Hematopoietic multipotent progenitor cell treated with erythropoietin and hydrocortisone succinate and interleukin-3 and kit ligand, for 6 days (in vitro differentiated cells): ENCODE measurements around the gene LARGE1.

ENCODE experiments used
- DNase-seq: peaks from one replicate; pipeline ENCODE4 v3.0.0-alpha.2; 2015

LARGE1 gene

DNA sequence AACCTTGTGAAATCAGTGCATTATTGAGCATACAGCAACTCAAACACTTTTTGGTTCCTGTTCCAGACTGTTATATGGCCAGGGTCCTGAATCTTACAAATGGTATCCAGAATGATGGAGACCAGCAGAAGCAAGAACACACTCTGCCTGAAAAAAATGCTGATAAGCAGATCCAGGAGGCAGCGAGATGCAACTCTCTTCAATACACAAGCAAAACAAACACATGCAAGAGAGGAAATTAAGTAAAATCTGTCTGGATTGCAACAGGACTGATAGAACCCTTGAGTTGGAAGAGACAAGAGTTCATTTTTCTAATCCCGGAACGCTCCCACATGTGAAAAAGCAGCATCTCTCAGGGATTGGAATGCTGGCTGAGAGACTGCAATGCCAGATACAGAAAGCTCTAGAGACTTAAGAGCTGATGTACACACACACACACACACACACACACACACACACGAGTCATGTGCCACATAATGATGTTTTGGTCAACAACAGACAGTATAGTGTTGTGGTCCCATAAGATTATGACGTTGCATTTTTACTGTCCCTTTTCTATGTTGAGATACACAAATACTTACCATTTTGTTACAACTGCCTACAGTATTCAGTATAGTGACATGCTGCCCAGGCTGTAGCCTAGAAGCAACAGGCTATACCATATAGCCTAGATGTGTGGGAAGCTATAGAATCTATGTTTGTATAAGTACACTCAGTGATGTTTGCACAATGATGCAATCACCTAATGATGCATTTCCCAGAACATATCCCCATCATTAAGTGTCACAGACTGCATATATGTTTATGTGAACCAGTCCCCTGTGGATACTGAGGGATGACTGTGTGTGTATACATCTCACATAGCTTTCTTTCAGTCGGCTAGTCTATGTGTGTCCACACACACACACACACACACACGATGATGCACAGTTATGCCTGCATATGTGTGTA is 406.6 kb downstream of the LARGE1 start:
- DNase-seq = no peak

DNA sequence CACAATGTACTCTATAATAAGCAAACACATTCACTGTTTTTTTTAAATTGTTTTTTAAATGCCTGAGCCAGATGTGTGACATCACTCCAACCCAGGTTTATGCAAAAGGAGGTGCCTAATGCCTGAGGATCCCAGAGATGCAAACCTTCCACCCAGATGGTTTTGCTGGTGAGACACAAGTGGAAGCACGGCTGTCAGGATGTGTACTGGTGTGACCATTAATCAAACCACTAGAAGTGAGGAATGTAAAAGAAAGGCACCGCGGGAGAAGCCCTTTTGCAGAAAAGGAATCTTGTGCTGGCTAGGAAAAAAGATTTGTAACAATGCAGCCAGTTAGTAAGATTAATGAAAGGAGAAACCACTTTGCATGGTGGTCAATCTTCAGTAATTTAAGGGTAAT is 407.4 kb downstream of the LARGE1 start:
- no peak for DNase-seq

DNA sequence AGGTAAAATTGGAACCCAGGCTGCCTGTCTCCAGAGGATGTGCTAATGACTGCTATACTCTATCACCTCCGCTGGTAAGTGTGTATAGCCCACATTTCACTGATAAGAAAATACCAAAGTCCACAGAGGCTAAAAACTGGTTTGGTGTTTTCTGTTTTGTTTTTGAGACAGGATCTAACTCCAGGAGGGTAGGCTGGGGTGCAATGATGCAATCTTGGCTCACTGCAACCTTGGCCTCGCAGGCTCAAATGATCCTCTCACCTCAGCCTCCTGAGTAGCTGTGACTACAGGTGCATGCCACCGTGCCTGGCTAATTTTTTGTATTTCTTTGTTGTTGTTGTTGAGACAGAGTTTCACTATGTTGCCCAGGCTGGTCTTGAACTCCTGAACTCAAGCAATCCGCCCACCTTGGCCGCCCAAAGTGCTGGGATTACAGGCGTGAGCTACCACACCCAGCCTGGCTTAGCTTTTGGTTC is 409.8 kb downstream of the LARGE1 start:
- no peak for DNase-seq

DNA sequence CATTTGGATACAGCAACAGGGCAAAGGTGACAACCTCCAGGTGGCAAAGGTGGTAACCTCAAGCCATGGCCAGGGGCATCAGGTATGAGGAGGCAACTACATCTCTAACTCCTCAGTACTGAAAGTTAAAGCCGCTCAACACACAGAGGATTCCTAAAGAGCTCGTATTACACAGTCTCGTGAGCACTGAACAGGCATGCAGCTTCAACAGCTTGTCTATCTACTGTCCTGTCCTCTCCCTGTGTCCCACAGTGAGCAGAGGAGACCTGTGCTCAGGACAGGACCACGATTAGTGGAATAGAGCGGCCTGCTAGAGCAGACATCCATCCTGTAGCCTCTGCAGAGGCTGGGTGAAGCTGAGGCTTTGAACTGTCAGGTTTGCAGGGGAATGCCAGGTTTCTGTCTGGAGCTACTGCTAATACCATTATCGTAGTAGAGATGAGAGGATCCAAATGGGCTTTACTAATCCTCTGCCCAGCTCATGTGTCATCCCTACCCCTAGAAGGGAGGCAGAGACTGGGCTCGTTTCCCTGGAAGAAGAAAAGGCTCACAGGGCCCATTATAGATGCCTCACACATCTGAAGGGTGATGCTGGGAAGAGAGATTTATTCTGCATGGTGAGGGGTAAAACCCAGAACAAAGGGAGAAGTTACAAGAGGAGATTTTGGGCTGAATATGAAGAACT is 415.2 kb downstream of the LARGE1 start:
- no peak for DNase-seq

DNA sequence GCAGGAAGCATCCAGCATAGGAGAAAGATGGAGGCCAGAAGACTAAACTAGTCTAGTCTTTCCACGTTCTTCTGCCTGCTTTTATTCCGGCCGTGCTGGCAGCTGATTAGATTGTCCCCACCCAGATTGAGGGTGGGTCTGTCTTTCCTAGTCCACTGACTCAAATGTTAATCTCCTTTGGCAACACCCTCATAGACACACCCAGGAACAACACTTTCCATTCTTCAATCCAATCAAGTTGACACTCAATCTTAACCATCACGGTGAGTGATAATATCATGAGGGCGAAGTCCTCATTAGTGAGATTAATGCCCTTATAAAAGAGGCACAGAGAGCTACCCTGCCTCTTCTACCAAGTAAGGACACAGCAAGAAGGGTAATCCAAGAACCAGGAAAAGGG is 424.2 kb downstream of the LARGE1 start:
- no peak for DNase-seq

DNA sequence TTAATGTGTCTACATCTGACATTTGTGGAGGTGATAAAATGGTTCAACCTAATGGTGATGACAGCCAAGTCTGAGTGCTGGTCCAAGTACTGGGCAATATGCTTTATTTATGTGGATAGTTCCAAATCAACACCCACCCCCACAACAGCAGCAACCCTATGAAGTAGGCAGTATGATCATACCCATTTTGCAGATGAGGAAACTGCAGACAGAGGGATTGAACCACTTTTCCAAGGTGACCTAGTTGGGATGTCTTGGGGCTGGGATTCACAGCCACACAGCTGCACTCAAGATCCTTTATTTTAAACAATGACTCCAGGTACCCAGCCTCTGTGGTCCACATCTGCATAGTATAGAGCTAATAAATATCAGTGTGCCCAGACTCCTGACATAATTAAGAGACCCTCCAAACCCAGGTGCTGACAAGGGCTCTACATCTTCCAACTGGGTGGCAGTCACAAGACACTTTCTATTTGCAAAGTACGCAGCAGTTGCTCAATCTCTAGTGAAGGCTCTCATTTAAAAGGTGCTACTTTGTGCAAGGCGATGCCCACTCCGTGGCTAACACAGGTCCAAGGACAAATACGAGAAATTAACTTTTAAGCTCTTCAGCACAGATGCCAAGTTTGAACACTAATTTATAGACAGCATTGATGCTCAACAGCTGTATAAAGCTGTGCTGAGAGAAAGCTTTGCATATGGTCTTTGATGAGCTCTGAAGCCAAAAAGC is 426.6 kb downstream of the LARGE1 start:
- no peak for DNase-seq

DNA sequence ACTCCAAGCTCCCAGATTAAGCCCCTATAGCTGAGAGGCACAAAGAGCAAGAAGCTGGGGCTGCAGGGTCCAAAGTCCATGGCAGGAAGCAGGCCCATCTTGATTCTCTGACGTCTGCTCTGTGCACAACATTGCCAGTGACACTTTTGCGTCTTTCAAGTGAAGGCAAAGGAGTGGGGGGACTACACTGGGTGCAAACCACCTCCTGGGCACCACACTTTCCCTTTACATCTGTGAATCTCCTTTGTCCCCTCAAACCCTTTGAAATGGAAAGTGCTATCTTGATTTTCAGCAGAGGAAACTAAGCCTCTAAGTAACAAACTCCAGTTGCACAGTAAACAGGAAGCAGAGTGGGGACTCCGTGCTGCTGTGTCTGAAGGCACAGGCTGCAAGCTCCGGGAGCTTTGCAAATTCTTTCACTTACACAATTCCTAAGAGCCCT is 428.0 kb downstream of the LARGE1 start:
- no peak for DNase-seq

DNA sequence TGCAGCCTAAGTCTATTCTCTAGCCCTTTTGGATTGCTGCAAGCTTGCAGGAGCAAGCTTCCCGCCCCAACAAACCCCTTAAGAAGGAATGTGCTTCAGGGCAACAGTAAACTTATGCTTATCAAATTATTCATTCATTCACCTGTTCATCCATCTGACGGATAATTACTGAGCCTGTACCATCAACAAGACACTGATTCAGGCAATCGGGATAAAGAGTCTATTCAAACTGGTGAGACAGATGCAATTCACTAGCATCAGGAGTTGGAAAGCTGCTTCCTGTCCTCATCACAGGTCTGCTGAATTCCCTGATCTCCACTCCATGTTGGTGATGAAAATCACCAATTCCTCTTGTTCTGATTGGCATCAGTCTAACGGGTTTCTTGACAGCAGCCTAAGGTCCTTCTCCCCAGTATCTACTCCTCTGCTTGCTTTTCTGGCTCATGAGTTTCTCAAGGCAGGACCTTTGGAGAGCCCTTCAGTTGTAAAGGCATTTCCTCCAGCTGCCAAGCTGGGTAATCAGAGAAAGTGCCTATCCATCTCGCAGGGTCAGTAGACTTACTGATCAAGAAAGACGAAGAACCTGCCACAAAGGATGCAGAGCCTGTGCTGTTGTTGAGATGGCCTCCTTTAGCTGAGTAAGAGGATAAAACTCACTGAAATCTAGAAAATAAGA is 433.1 kb downstream of the LARGE1 start:
- no peak for DNase-seq

DNA sequence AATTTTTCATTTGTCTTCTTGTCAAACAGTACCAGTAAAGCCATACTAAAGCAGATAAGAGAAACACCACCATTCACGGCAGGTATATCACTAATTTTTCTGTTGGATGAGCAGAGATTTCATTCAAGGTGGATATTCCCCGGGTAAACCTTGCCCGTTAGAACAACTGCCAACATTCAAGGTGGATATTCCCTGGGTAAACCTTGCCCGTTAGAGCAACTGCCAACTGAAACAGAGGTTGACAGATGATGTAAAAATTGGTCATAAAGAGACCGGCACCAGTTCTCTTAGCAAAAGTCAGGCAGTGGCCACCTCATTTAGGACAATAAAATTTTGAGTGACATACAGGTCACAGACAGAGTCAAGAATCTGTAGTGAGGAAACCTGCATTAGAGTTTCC is 438.7 kb downstream of the LARGE1 start:
- DNase-seq = no peak

DNA sequence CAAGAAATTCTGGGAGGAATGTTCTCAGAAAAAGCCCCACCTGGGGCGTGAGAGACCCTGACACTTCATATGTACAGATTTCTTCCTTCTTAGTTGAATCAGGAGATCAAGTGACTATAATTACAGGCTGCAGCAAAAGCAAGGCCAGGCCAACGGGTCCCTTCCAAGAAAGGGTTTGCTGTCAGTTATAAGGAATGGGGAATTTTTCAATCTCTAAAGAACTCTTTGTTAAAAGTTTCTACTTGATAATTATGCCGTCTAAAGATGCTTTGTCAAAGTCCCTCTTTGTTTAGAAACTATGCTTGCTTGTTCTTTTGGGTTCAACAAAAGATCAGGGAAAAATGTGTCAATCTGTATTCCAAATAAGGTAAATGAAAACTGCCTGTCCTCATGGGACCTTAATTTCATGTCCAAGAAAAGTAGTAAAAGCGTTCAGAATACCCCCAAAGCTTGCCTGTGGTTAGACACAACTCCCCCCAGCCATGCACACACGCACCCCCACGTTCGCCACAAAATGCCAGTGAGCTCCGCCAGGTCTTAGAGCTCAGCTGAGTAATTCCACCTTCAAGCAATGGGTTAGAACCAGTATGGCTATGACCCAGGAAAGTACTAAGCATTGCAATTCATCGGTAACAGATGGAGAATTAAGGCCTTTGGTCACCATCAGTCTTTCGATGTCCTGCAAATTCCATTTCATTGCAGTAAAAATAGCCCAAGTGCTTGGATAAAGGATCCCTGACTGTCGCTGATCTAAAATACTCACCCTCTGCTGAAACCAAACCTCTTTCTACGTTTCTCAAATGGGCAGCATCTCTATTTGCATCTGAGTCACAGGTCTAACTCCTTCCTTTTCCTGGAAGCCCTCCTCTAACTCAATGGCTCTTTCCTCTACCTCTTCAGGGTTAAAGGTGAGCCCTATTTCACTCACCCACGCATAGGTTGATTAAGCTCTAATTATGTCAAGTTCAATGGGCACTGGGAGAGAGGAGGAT is 442.9 kb downstream of the LARGE1 start:
- DNase-seq = no peak

DNA sequence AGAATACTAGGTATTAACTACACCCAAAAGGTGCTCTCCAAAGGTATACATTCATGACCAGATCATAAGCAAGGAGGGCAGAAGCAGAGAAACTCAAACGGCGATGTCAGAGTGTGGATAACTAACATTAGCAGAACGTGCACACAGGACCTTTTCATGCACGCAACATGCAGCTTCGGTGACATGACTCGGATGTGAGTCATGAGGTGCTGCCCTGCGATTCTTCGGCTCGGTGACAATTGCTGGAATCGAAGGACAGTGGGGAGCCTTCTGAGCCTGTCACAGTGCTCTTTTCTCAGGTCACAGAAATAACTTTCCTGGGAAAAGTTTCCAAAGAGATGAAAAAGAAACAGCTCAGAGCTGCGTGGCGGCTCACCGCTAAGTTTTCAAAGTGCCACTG is 443.6 kb downstream of the LARGE1 start:
- DNase-seq = no peak

DNA sequence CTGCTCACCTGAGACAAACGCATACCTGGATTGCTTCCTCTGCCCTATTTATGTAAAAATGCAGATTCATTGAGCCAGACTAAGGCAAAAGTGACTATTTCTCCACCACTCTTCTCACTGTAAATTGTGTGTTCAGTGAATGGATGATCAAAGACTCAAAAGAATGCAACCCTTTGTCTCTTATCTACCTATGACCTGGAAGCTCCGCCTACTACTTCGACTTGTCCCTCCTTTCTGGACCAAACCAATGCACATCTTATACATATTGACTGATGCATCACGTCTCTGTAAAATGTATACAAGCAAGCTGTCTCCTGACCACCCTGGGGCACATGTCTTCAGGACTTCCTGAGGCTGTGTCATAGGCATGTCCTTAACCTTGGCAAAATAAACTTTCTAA is 444.1 kb downstream of the LARGE1 start:
- no peak for DNase-seq

DNA sequence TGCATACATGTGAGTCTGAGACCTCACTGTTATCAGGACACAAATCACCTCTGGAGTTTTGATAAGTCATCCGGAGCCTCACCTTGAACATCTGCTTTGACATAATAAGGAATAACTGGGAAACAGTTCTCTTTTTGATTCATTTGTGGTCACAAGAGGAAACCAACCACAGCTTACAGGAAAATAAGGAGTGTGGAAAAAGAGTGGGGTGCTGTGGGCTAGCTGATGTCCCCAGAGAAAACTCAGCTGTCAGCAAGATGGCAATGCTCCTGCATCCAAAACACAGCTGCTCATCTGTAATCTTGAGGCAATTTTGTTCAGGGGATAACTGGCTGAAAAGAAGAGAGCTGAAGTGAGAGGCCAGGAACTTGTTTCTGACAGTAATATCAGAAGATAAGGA is 445.7 kb downstream of the LARGE1 start:
- no peak for DNase-seq

DNA sequence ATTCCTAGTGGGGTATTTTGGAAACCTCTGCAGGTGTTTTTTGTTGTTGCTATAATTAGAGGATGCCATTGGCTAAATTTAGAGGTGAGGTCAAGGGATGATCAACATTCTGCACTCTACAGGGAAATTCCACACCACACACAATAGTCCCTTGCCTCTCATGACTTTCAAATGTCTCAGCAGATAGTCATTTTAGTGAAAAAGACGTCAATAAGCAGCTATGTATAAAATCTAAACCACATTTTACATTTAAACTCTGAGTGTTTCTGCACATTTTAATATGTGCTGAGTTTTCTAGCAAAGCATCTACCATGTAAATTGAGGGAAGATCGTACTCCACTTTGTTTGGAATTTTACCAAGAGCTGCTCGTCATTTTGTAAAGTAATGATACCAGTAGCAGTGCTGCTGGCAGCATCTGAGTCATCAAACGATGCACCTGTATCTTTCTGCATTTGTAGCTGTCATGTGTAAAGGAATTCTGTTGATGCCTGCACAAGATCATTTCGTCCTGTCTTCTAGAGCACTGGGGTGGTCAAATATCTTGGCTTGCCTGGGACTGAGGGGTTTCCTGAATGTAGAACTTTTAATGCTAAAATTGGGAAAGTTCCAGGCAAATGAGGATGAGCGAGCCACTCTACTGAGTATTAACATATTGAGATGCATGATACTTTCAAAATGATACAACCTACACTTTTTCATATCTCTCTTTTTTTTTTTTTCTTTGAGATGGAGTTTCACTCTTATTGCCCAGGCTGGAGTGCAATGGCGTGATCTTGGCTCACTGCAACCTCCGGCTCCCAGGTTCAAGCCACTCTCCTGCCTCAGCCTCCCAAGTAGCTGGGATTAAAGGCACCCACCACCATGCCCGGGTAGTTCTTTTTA is 447.6 kb downstream of the LARGE1 start:
- no peak for DNase-seq

DNA sequence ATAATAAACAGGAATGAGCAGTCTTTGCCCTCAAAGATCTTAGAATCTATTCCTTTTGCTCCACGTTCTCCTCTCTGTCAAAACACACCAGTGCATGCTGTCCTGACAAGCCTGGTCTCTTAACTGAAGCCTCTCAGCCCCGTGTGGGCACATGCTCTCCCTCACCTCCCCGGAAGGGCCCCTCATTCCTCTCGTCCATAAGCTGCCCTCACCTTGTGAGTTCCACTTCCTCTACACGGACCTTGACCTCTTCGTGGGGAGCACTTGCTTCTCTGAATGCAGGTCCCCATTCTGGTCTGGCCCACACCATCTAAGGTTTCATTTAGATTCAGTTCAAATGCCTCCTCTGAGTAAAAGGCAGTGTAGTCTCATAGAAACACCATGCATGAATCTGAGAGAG is 449.8 kb downstream of the LARGE1 start:
- DNase-seq = no peak

DNA sequence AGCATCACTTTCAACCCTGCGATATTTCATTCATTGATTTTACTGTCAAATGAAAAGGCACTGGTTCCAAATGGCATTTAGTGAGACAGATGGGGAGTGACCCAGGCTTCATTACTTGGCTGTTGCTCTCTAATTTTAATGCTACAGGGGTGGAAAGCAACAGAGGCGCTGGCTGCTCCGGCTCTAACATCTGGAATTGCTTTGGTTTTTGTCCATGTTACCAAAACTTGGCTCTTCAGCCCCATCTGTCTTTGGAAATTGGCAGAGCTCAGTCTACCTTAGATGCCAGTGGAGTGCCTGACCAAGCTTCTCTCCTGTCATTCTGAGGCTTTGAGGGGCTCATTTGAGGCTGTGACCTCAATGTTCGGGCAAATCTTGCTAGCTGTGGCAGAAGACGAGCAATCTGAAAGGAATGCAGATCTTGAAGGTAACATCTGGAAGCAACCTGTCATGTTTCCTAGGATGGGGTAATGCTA is 452.6 kb downstream of the LARGE1 start:
- no peak for DNase-seq

DNA sequence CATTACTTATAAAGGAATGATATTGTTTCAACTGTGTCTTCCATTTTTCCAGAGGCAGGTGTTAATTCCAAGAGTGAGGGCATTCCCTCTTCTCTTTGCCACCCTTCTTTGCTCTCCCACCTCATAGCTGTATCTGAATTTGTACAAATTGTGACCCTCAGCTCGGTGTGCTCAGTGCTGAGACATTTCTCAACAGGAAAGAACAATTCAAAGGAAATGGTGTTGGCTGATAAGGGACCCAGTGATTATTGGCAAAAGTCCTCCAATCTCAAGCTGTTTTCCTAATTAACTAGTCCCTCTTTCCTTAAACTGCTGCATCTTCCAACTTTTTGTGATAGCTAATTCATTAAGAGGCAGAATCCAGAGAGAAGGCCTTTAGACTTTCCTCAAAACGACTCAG is 453.2 kb downstream of the LARGE1 start:
- DNase-seq = no peak

DNA sequence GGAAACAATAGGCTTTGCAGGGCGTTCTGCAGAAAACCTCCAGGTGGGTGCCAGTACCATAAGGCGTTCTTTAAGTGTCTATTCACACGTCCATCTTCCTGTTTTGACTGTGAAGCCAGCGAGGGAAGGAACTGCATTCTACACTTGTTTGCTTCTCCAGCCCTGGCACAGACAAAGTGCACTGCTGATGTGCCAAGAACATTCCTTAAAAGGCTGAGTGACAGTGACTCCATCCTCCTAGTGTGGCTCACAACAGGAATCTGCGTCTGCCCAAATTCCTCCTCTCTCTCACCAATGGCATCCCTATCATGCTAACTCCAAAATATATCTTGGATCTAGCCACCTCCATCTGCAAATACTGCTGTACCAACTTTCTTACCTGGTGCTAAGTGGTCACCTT is 454.7 kb downstream of the LARGE1 start:
- DNase-seq = no peak

DNA sequence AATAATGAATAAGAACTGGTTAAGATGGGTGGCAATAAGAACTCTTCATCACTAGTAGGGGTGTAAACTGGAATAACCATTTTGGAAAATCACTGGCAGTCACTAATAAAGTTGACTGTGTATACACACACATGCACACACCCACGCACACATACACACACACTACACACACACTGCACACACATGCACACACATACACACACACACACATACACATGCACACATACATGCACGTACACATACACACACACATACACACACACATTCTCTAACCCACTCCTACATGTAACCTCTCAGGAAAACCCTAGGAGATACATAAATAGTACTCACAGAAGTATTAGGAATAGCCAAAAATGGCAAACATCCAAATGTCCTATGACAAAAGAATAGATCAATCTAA is 455.6 kb downstream of the LARGE1 start:
- no peak for DNase-seq

DNA sequence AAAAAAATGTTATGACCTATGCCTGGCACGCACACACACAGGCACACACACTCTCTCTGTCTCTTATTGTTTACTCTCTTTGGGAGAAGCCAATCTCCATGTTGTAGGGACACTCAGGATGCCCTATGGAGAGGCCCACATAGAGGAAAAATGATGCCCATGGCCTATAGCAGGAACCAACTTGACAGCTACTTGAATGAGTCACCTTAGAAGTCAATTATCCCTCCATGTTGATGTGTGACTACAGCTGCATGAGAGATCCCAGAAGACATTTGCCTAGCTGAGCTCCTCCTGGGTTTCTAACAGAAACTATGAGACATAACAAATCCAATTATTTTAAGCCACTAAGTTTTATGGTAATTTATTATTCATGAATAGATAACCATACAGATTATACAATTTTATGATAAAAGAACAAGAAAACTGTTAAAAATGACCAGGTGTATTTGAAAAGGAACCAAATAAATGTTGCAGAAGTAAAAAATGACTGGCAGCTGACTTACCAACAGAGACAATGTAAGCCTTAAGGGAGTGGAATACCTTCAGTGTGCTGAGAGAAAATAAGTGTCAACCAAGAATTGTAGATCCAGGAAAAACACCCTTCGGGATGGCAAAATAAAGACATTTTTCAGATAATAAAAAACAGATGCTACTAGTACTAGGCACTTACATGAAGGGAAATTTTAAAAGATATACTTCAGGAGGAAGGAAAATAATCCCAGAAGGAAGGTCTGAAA is 458.4 kb downstream of the LARGE1 start:
- DNase-seq = no peak
